ENCODE data around the gene SHISA8.

SHISA8 gene

DNA sequence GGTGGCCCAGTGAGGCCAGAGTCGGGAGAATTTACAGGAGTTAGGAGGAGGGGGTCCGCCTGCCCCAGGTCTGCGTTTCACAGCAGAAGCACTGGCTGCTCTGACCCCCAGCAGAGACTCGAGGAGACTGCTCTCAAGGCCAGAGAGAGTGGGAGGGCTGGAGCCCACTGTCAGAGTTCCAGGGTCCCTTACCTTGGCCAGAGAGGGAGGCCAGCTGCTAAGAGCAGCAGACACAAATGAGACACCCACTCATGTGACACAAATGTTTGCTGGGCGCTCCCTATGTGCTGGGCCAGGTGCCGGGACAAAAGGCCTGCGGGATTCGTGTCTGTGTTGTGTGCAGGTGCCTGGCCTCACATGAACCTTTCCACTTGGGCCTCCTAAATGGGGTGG lies 14.5 kb upstream of the SHISA8 start:
- TF ChIP-seq, protein P1, sequence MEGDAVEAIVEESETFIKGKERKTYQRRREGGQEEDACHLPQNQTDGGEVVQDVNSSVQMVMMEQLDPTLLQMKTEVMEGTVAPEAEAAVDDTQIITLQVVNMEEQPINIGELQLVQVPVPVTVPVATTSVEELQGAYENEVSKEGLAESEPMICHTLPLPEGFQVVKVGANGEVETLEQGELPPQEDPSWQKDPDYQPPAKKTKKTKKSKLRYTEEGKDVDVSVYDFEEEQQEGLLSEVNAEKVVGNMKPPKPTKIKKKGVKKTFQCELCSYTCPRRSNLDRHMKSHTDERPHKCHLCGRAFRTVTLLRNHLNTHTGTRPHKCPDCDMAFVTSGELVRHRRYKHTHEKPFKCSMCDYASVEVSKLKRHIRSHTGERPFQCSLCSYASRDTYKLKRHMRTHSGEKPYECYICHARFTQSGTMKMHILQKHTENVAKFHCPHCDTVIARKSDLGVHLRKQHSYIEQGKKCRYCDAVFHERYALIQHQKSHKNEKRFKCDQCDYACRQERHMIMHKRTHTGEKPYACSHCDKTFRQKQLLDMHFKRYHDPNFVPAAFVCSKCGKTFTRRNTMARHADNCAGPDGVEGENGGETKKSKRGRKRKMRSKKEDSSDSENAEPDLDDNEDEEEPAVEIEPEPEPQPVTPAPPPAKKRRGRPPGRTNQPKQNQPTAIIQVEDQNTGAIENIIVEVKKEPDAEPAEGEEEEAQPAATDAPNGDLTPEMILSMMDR (IDR thresholded peaks at IDR 0.05; ENCODE audit: unreplicated experiment in 3 of 3): no peak
- Mint-ChIP-seq H3K27ac (peak overlapping the region in 1 of 3 experiments; percentile 30), H3K9me3 (no peaks in the 10 kb centered on the region), H3K4me3 (no peak overlapping the region), H3K36me3 (ENCODE audit: low read depth) (no peaks in the 10 kb centered on the region), H3K4me1 (peaks cover 13% of the 10 kb centered on the region), H3K27me3 (ENCODE audit: low read depth) (peaks cover 42% of the 10 kb centered on the region)

DNA sequence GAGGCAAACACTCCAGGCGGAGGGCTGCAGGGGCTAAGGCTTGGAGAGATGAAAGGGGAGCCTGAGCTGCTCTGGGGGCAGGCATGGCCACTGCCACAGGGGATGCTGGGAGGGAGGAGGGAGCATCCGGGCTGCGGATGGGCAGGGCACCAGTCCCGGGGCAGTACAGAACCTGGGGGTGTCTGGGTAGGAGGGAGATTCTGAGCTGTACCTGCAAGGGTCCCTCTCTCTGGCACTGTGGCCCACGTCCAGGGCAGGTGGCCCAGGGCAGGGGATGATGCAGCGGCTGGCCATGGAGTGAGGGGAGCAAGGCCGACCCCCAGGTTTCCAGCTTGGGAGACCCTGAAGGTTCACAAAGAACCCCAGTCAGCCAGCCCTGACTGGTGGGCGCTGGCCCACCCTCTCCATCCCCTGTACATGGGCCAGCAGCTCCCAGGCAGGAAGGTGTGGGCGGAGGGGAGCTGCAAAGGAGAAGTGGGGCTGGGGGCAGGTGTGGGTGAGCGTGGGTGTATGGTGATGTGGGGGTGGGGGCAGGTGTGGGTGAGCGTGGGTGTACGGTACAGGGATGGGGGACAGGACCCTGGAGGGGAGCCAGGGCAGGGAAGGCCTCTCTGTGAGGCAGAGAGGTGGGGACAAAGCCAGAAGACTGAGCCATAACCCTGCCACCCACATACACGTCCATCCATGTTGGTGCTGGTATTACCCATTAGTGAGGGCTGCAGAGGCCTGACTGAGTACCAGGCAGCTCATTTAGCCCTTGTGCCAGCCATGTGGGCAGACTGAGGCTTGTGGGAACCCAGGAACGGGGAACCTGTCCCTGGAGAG lies 13.9 kb upstream of the SHISA8 start:
- Mint-ChIP-seq H3K9me3 (no peaks in the 10 kb centered on the region), H3K36me3 (ENCODE audit: low read depth) (no peaks in the 10 kb centered on the region), H3K27me3 (ENCODE audit: low read depth) (peaks cover 42% of the 10 kb centered on the region), H3K4me3 (peak overlapping the region in 1 of 3 experiments; percentile 40), H3K27ac (peak overlapping the region in 1 of 3 experiments; percentile 30), H3K4me1 (peaks cover 13% of the 10 kb centered on the region)
- TF ChIP-seq, protein P1 (IDR thresholded peaks at IDR 0.05; ENCODE audit: unreplicated experiment in 3 of 3): no peak

DNA sequence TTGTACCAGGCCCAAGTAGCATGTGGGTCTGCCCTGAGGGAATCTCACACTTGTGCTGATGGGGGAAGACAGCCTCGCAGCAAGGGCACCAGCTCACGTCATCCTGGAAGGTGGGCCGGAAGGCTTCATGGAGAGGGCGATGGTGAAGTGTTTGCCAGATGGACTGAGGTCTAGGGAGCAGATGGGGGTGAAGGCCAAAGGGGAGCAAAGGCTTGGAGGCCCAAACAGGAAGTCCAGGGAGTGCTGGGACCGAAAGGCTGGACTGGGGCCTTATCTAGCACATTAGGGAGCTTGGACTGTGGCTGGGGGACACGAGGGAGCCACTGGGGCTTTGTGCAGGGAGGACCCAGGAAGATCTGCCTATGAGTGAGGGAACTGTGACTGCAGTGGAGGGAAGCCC lies 12.9 kb upstream of the SHISA8 start:
- Mint-ChIP-seq H3K27me3 (ENCODE audit: low read depth) (peaks cover 42% of the 10 kb centered on the region), H3K4me1 (peaks cover 13% of the 10 kb centered on the region), H3K27ac (no peak overlapping the region), H3K9me3 (no peaks in the 10 kb centered on the region), H3K36me3 (ENCODE audit: low read depth) (no peaks in the 10 kb centered on the region), H3K4me3 (peak overlapping the region in 2 of 3 experiments; percentile 29 to 69)
- TF ChIP-seq, protein P1 (IDR thresholded peaks at IDR 0.05; ENCODE audit: unreplicated experiment in 3 of 3): no peak

DNA sequence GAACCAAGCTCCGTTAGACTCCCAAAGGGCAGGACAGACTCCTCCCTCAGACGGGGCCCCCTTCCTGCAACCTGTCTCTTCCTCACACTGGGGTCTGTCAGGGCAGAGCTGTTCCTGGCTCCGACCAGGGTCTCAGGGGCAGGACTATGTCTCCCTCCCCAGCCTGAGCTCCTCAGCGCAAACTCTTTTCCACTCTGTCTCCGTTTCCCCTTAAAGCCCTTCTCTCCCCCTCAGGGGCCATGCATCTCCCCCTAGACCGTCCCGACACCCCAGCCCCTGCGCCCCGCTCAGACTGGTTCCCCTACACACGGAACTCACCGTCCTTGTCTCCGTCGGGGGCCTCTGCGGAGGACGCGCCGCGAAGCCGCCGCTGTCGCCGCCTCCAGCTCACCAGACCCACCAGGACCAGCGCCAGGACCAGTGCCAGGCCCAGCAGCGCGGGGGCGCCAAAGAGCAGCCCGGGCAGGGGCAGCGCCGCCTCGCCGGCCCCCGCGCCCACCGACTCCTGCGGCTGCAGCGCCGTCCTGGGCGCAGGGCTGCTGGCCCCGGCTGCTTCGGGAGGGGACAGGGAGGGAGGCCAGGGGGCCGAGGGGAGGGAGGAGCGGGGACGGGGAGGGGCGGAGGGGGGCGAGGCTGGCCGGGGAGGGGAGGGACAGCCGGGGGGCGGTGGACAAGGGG lies 11.0 kb upstream of the SHISA8 start:
- Mint-ChIP-seq H3K4me3 (peak overlapping the region; percentile 55 to 62 (median 60)), H3K36me3 (ENCODE audit: low read depth) (no peaks in the 10 kb centered on the region), H3K27me3 (ENCODE audit: low read depth) (peaks cover 50% of the 10 kb centered on the region), H3K9me3 (no peaks in the 10 kb centered on the region), H3K27ac (no peak overlapping the region), H3K4me1 (peaks cover 13% of the 10 kb centered on the region)
- TF ChIP-seq, protein P1 (IDR thresholded peaks at IDR 0.05; ENCODE audit: unreplicated experiment in 3 of 3): peak; percentile 52 to 58 (median 52)

DNA sequence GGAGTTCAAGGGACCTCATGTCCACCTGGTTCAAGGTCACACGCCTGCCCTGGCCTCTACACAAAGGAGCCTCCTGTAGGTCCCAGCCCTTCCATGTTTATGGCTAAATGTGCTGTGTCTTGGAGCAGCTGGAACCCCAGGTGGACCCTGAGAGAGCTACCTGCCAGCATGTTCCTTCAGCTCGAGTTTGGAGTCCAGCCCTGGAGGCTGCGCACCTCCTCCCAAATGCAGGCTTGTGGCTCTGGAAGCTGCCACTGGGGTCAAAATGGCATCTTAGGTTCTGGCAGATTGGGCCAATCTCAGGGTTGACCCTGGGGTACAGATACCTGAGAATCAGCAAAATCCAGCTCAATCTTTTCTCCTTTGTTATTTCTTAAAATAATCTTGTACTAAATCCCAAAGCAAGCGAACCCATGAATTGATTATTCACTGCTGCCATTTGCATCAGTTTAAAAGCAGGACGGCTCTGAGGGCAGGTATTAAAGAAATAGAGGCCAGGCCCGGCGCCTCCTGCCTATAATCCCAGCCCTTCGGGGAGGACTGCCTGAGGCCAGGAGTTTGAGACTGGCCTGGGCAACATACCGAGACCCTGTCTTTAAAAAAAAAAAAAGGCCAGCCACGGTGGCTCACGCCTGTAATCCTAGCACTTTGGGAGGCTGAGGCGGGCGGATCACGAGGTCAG lies 8.9 kb upstream of the SHISA8 start:
- H3K27ac Mint-ChIP-seq: no peak overlapping the region
- peaks cover 55% of the 10 kb centered on the region for H3K27me3 Mint-ChIP-seq (ENCODE audit: low read depth)
- H3K36me3 Mint-ChIP-seq (ENCODE audit: low read depth): no peaks in the 10 kb centered on the region
- no peak overlapping the region for H3K4me3 Mint-ChIP-seq
- TF ChIP-seq, protein P1 (IDR thresholded peaks at IDR 0.05; ENCODE audit: unreplicated experiment in 3 of 3): no peak
- no peaks in the 10 kb centered on the region for H3K9me3 Mint-ChIP-seq
- H3K4me1 Mint-ChIP-seq: peaks cover 8% of the 10 kb centered on the region
